ENCODE data around the gene DEXI.

DNA sequence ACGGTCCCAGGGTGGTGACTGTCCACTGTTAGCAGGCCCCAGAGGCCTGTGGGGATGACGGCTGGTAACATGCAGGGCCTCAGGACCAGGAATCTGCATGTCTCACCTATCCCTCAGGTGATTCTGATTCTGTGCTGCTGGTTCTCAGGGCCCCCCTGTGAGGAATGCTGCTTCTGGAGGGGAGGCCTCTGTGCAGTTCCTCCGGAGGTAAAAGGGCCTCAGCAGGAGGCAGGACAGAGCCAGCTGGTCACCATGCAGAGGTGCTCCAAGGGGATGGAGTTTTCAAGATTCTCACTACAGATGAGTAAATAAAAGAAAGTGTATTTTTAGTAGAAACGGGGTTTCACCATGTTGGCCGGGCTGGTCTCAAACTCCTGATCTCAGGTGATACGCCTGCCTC, 35.9 kb upstream of the DEXI start:
- TF ChIP-seq, protein P1, sequence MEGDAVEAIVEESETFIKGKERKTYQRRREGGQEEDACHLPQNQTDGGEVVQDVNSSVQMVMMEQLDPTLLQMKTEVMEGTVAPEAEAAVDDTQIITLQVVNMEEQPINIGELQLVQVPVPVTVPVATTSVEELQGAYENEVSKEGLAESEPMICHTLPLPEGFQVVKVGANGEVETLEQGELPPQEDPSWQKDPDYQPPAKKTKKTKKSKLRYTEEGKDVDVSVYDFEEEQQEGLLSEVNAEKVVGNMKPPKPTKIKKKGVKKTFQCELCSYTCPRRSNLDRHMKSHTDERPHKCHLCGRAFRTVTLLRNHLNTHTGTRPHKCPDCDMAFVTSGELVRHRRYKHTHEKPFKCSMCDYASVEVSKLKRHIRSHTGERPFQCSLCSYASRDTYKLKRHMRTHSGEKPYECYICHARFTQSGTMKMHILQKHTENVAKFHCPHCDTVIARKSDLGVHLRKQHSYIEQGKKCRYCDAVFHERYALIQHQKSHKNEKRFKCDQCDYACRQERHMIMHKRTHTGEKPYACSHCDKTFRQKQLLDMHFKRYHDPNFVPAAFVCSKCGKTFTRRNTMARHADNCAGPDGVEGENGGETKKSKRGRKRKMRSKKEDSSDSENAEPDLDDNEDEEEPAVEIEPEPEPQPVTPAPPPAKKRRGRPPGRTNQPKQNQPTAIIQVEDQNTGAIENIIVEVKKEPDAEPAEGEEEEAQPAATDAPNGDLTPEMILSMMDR (IDR thresholded peaks at IDR 0.05 in 4 of 5, conservative IDR thresholded peaks at IDR 0.05 in 1 of 5) = no peak
- no peak for TF ChIP-seq POLR2A (IDR thresholded peaks at IDR 0.05)
